Thymus (tissue), 11 donors: ENCODE results near the gene UBE4A. TPM values are rescaled to one million over a fixed set of nuclear protein-coding genes. Genes with fewer than 3 reads are reported as not detected.

Experiments used
- DNase-seq, 9 donors: peaks; one replicate each; pipeline ENCODE4 v3.0.0-alpha.2; 2013; ENCODE audit warnings: low spot score in 9 of 9, low read depth in 6 of 9, missing footprints in 1 of 9
- H3K27ac ChIP-seq, 2 donors: one replicate each; pipeline ENCODE4 v1.5.1; 2013; ENCODE audit warnings: control low read depth in 1 of 2, low read depth in 1 of 2, low read length in 1 of 2, mild to moderate bottlenecking in 1 of 2, moderate library complexity in 1 of 2
- H3K27me3 ChIP-seq, 2 donors: one replicate each; pipeline ENCODE4 v1.5.1; 2013; ENCODE audit warnings: low read length in 1 of 2; ENCODE audit not compliant: control insufficient read depth in 2 of 2, insufficient read depth in 1 of 2
- H3K36me3 ChIP-seq, 2 donors: one replicate each; pipeline ENCODE4 v1.5.1; 2013; ENCODE audit warnings: low read length in 1 of 2, mild to moderate bottlenecking in 1 of 2, moderate library complexity in 1 of 2; ENCODE audit not compliant: control insufficient read depth in 2 of 2, insufficient read depth in 2 of 2
- H3K4me1 ChIP-seq, 2 donors: one replicate each; pipeline ENCODE4 v1.5.1; 2013; ENCODE audit warnings: low read length in 2 of 2; ENCODE audit not compliant: control insufficient read depth in 2 of 2, insufficient read depth in 2 of 2
- H3K4me3 ChIP-seq, 2 donors: one replicate each; pipeline ENCODE4 v1.5.1; 2013; ENCODE audit warnings: low read length in 2 of 2, control low read depth in 1 of 2, mild to moderate bottlenecking in 1 of 2
- H3K9me3 ChIP-seq, 2 donors: one replicate each; pipeline ENCODE4 v1.5.1; 2013; ENCODE audit warnings: low read length in 1 of 2, mild to moderate bottlenecking in 1 of 2; ENCODE audit not compliant: control insufficient read depth in 2 of 2, insufficient read depth in 1 of 2
- WGBS: extraction: QIAGEN DNeasy Blood & Tissue Kit; methylation state at CpG from one replicate; pipeline ENCODE4 v1.1.7; 2013; 5-methylcytosine and 5-hydroxymethylcytosine counted together
- polyA plus RNA-seq: library from polyadenylated mRNA; stranded (reverse); fragments of 200-250 nt; gene quantifications from one replicate; pipeline ENCODE4 v1.2.3, GENCODE V29; 2013
- total RNA-seq: library from RNA; stranded (reverse); fragments of 120-200 nt; gene quantifications from one replicate; pipeline ENCODE4 v1.2.4, GENCODE V29; 2013
- donor health status: healthy.

UBE4A gene
- total and polyA plus RNA-seq, 2 donors: 22.2 to 40.6 TPM

GRCh38 chr11:118379497-118379896, 20.1 kb downstream of the UBE4A start:
- no peak for DNase-seq
- Histone ChIP-seq H3K4me3 (no peak overlapping the region), H3K36me3 (peaks cover 60 to 93% of the 10 kb centered on the region in 2 donors), H3K9me3 (no peaks in the 10 kb centered on the region), H3K27ac (no peak overlapping the region), H3K27me3 (no peaks in the 10 kb centered on the region), H3K4me1 (no peaks in the 10 kb centered on the region)
- 95% methylated on average over 4 of the region's 4 CpGs for WGBS

DNA sequence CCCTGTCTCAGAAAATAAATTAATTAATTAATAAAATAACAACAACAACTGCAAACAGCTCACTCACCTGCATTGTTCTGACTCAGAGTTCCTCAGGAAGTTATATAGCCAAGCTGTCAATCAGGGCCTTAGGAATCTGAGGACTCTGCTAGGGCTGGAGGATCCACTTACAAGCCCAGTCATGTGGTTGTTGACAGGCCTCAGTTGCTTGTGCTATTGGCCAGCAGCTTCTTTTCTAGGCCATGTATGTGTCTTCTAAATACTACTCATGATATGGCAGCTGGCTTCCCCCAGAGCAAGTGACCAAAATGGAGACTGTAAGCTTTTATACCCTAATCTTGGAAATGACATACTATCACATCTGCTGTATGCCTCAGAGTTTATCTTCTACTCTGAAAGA, 21.2 kb downstream of the UBE4A start:
- no peak for DNase-seq
- H3K27me3 ChIP-seq: no peaks in the 10 kb centered on the region
- H3K4me1 ChIP-seq: no peaks in the 10 kb centered on the region
- H3K36me3 ChIP-seq: peaks cover 62 to 93% of the 10 kb centered on the region in 2 donors
- H3K27ac ChIP-seq: no peak overlapping the region
- H3K4me3 ChIP-seq: no peak overlapping the region
- H3K9me3 ChIP-seq: no peaks in the 10 kb centered on the region

DNA sequence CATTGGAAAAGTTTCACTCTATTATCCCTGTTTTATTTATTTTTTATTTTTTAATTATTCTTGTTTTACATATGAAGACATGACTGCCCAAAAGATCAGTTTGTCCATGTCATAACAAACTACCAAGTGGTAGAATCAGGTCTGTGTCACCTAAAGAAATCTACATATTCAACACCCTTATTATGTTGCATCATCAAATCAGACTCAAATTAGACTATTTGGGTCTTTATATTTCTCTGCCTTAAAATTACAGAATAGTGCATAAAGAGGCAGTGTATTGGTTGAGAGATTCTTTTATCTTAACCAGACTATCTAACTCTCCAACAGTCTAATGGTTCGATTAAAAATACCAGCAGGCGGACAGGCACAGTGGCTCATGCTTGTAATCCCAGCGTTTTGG, 23.6 kb downstream of the UBE4A start:
- Histone ChIP-seq H3K27me3 (no peaks in the 10 kb centered on the region), H3K27ac (no peak overlapping the region), H3K36me3 (peaks cover 65 to 97% of the 10 kb centered on the region in 2 donors), H3K9me3 (no peaks in the 10 kb centered on the region), H3K4me1 (no peaks in the 10 kb centered on the region), H3K4me3 (no peak overlapping the region)
- DNase-seq: no peak
- 97% methylated on average over 3 of the region's 3 CpGs for WGBS

DNA sequence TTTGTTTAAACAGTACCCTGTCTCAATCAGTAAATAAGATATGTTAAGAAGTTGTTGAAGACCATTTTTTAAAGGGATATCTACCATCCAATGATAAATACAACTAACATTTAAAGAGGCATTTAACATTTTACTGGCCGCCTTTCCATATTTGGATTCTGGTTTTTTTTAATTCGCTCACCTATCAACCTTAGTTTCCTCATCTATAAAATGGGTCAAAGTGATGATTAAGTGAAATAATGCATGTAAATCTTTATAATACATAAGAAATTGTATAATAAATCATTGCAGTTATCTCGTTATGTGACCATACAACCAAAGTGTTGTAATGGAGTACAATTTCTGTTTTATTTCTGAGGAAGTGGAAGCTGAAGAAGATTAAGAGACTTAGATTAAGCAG, 24.3 kb downstream of the UBE4A start:
- 99% methylated on average over 3 of the region's 3 CpGs for WGBS
- Histone ChIP-seq H3K27me3 (no peaks in the 10 kb centered on the region), H3K4me1 (no peaks in the 10 kb centered on the region), H3K4me3 (no peak overlapping the region), H3K27ac (peak overlapping the region in 1 of 2 donors; percentile 7), H3K36me3 (peaks cover 64 to 96% of the 10 kb centered on the region in 2 donors), H3K9me3 (no peaks in the 10 kb centered on the region)
- no peak for DNase-seq

GRCh38 chr11:118396097-118396501, 36.7 kb downstream of the UBE4A start:
- peak overlapping the region; percentile 2 to 20 for H3K27ac ChIP-seq

GRCh38 chr11:118397448-118397847, 38.0 kb downstream of the UBE4A start:
- Histone ChIP-seq H3K27ac (no peak overlapping the region), H3K9me3 (no peaks in the 10 kb centered on the region), H3K27me3 (no peaks in the 10 kb centered on the region), H3K4me3 (no peak overlapping the region), H3K36me3 (peaks cover 31 to 58% of the 10 kb centered on the region in 2 donors), H3K4me1 (peaks cover 3 to 11% of the 10 kb centered on the region in 2 donors)
- no peak for DNase-seq

More at GRCh38 chr11:118396097-118396501, 36.7 kb downstream of the UBE4A start:
- H3K36me3 ChIP-seq: peaks cover 37 to 64% of the 10 kb centered on the region in 2 donors
- H3K4me1 ChIP-seq: peaks cover 0 to 10% of the 10 kb centered on the region in 2 donors
- no peak for DNase-seq
- no peaks in the 10 kb centered on the region for H3K9me3 ChIP-seq
- 87% methylated on average over 6 of the region's 6 CpGs for WGBS
- no peaks in the 10 kb centered on the region for H3K27me3 ChIP-seq
- no peak overlapping the region for H3K4me3 ChIP-seq

GRCh38 chr11:118398791-118399559, 39.6 kb downstream of the UBE4A start:
- peaks cover 8 to 18% of the 10 kb centered on the region in 2 donors for H3K4me1 ChIP-seq
- peak overlapping the region; percentile 67 to 80 for H3K27ac ChIP-seq
- no peak overlapping the region for H3K4me3 ChIP-seq
- WGBS: 81% methylated on average over 3 of the region's 3 CpGs
- peaks cover 19 to 44% of the 10 kb centered on the region in 2 donors for H3K36me3 ChIP-seq
- peak in 6 of 9 donors; percentile 13 to 70 (median 30) for DNase-seq
- no peaks in the 10 kb centered on the region for H3K9me3 ChIP-seq
- H3K27me3 ChIP-seq: no peaks in the 10 kb centered on the region

GRCh38 chr11:118401151-118401879, 41.9 kb downstream of the UBE4A start, which contains the start of gene ATP5MG:
ATP5MG (plus strand) TSS chr11:118401606; CDS start chr11:118401666, 60 bp downstream.
- H3K9me3 ChIP-seq: no peaks in the 10 kb centered on the region
- peak within 1 kb of the TSS; percentile 85 to 98 for H3K27ac ChIP-seq
- under 1% methylated on average over 51 of the region's 51 CpGs for WGBS

More at GRCh38 chr11:118401151-118401879, 41.9 kb downstream of the UBE4A start, which contains the start of gene ATP5MG:
- DNase-seq: peak; percentile 86 to 97 (median 94)
- Histone ChIP-seq H3K4me3 (peak within 1 kb of the TSS; percentile 82 to 95), H3K27me3 (no peaks in the 10 kb centered on the region), H3K36me3 (peaks cover 0 to 35% of the 10 kb centered on the region in 2 donors), H3K4me1 (peaks cover 8 to 18% of the 10 kb centered on the region in 2 donors)
